Neuronal stem cell (in vitro differentiated cells): Measurements from ENCODE around the gene BABAM2.
A peak's percentile ranks its signal among the peaks of the same experiment; 100 is the strongest.

Experiments
- DNase-seq: peaks from one replicate; pipeline ENCODE4 v3.0.0-alpha.2; 2013; ENCODE audit warnings: low spot score
- H2AFZ ChIP-seq: one replicate; pipeline ENCODE4 v1.6.1; 2013; ENCODE audit warnings: mild to moderate bottlenecking, low read length, inconsistent platforms
- H2AK5ac ChIP-seq: 2 replicates; pipeline ENCODE4 v1.6.1; 2013; ENCODE audit warnings: low read depth, mild to moderate bottlenecking, inconsistent platforms, low read length, moderate library complexity, mixed read lengths
- H2BK120ac ChIP-seq: 2 replicates; pipeline ENCODE4 v1.6.1; 2013; ENCODE audit warnings: low read depth, mild to moderate bottlenecking, inconsistent platforms, low read length, moderate library complexity, mixed read lengths
- H2BK12ac ChIP-seq: one replicate; pipeline ENCODE4 v1.6.1; 2013; ENCODE audit warnings: low read length, inconsistent platforms
- H2BK15ac ChIP-seq: 2 replicates; pipeline ENCODE4 v1.6.1; 2013; ENCODE audit warnings: mild to moderate bottlenecking, low read length, inconsistent platforms, mixed read lengths
- H2BK5ac ChIP-seq: one replicate; pipeline ENCODE4 v1.6.1; 2013; ENCODE audit warnings: inconsistent platforms, mild to moderate bottlenecking, low read length, moderate library complexity
- H3K14ac ChIP-seq: one replicate; pipeline ENCODE4 v1.6.1; 2013; ENCODE audit warnings: low read length, inconsistent platforms
- H3K18ac ChIP-seq: 2 replicates; pipeline ENCODE4 v1.6.1; 2013; ENCODE audit warnings: low read length, inconsistent platforms
- H3K23ac ChIP-seq: 2 replicates; pipeline ENCODE4 v1.6.1; 2013; ENCODE audit warnings: low read depth, mild to moderate bottlenecking, mixed read lengths, low read length, inconsistent platforms; ENCODE audit not compliant: poor library complexity
- H3K27ac ChIP-seq: replicated peaks from 3 replicates; pipeline ENCODE4 v1.5.1; 2013; ENCODE audit warnings: low read length, inconsistent platforms
- H3K27me3 ChIP-seq, 3 experiments: 2 replicates each; pipeline ENCODE4 v1.6.1; 2013; ENCODE audit warnings: low read length in 3 of 3, mild to moderate bottlenecking in 2 of 3, inconsistent platforms in 1 of 3, low read depth in 1 of 3, mixed read lengths in 1 of 3, moderate library complexity in 1 of 3; ENCODE audit not compliant: control insufficient read depth in 3 of 3, insufficient read depth in 3 of 3
- H3K36me3 ChIP-seq, 2 donors: replicated peaks in 1 of 2; 2 replicates each; pipeline ENCODE4 v1.6.1; 2013; ENCODE audit warnings: low read length in 2 of 2; ENCODE audit not compliant: control insufficient read depth in 2 of 2, insufficient read depth in 2 of 2
- H3K4ac ChIP-seq: 2 replicates; pipeline ENCODE4 v1.6.1; 2013; ENCODE audit warnings: inconsistent platforms, mild to moderate bottlenecking, low read length, moderate library complexity
- H3K4me1 ChIP-seq, 2 donors: 1 replicate in 1 of 2; 2 replicates in 1 of 2; pipeline ENCODE4 v1.6.1; 2013; ENCODE audit warnings: low read length in 2 of 2, low read depth in 1 of 2; ENCODE audit not compliant: control insufficient read depth in 2 of 2, insufficient read depth in 1 of 2
- H3K4me2 ChIP-seq: one replicate; pipeline ENCODE4 v1.6.1; 2013; ENCODE audit warnings: mild to moderate bottlenecking, low read length, inconsistent platforms; ENCODE audit not compliant: insufficient read depth, poor library complexity, severe bottlenecking
- H3K4me3 ChIP-seq, 2 donors: 2 replicates each; pipeline ENCODE4 v1.5.1; 2013; ENCODE audit warnings: low read length in 2 of 2, mild to moderate bottlenecking in 2 of 2, inconsistent platforms in 1 of 2, moderate library complexity in 1 of 2
- H3K79me1 ChIP-seq: one replicate; pipeline ENCODE4 v1.6.1; 2013; ENCODE audit warnings: low read depth, mild to moderate bottlenecking, inconsistent platforms, low read length, moderate library complexity
- H3K9ac ChIP-seq: one replicate; pipeline ENCODE4 v1.6.1; 2013; ENCODE audit warnings: mild to moderate bottlenecking, low read depth, low read length, inconsistent platforms; ENCODE audit not compliant: poor library complexity
- H3K9me3 ChIP-seq, 2 donors: replicated peaks in 1 of 2; 2 replicates each; pipeline versions ENCODE3 to v1.6.1; 2013; ENCODE audit warnings: low read length in 2 of 2, mild to moderate bottlenecking in 2 of 2, inconsistent platforms in 1 of 2, low read depth in 1 of 2, mixed read lengths in 1 of 2, moderate library complexity in 1 of 2; ENCODE audit not compliant: control insufficient read depth in 2 of 2, insufficient read depth in 1 of 2
- H4K8ac ChIP-seq: one replicate; pipeline ENCODE4 v1.6.1; 2013; ENCODE audit warnings: low read depth, mild to moderate bottlenecking, inconsistent platforms, low read length, moderate library complexity
- H4K91ac ChIP-seq: one replicate; pipeline ENCODE4 v1.6.1; 2013; ENCODE audit warnings: low read length, low read depth, mild to moderate bottlenecking, inconsistent platforms; ENCODE audit not compliant: poor library complexity
- WGBS, 2 donors: extraction: QIAGEN DNeasy Blood & Tissue Kit; methylation state at CpG; one replicate each; pipeline ENCODE4 v1.1.7; 2013; ENCODE audit warnings: missing lambda C conversion rate in 2 of 2, mixed read lengths in 1 of 2; ENCODE audit not compliant: insufficient read length in 2 of 2, insufficient replicate concordance in 1 of 2; ENCODE audit errors: extremely low coverage in 2 of 2; 5-methylcytosine and 5-hydroxymethylcytosine counted together

Gene BABAM2

GRCh38 chr2:28325567-28326468, 435.3 kb downstream of the BABAM2 start:
- Histone ChIP-seq H3K9me3 (no peaks in the 10 kb centered on the region), H2BK120ac (peak overlapping the region; percentile 29), H3K9ac (peak overlapping the region; percentile 34), H3K27me3 (no peaks in the 10 kb centered on the region), H3K4me2 (no peak overlapping the region), H3K14ac (no peak overlapping the region), H3K4ac (no peak overlapping the region), H2BK15ac (peak overlapping the region; percentile 97), H3K36me3 (no peaks in the 10 kb centered on the region), H3K4me3 (no peak overlapping the region), H4K8ac (peak overlapping the region; percentile 5), H3K23ac (no peak overlapping the region), H2BK5ac (peak overlapping the region; percentile 27), H3K4me1 (peaks cover 9 to 42% of the 10 kb centered on the region in 2 donors), H3K18ac (peak overlapping the region; percentile 96), H2AFZ (no peak overlapping the region), H2AK5ac (peak overlapping the region; percentile 97), H2BK12ac (peak overlapping the region; percentile 76), H3K27ac (peak overlapping the region; percentile 13), H4K91ac (no peak overlapping the region), H3K79me1 (no peaks in the 10 kb centered on the region)
- DNase-seq: no peak
- WGBS, 2 donors: no CpG with 5 or more reads among the region's 10 CpGs

GRCh38 chr2:28326469-28326805, 435.9 kb downstream of the BABAM2 start:
- peak overlapping the region; percentile 97 for H2AK5ac ChIP-seq
- no peak overlapping the region for H2BK5ac ChIP-seq
- H3K79me1 ChIP-seq: no peaks in the 10 kb centered on the region
- no peaks in the 10 kb centered on the region for H3K9me3 ChIP-seq
- peak overlapping the region; percentile 97 for H2BK15ac ChIP-seq
- H2BK12ac ChIP-seq: peak overlapping the region; percentile 24
- no peaks in the 10 kb centered on the region for H3K36me3 ChIP-seq
- H3K14ac ChIP-seq: no peak overlapping the region
- H2BK120ac ChIP-seq: peak overlapping the region; percentile 14
- H3K23ac ChIP-seq: no peak overlapping the region
- H3K4me2 ChIP-seq: no peak overlapping the region
- no peak for DNase-seq
- H3K27me3 ChIP-seq: no peaks in the 10 kb centered on the region
- H3K4ac ChIP-seq: no peak overlapping the region
- peak overlapping the region; percentile 52 for H4K8ac ChIP-seq
- peaks cover 6 to 37% of the 10 kb centered on the region in 2 donors for H3K4me1 ChIP-seq
- WGBS, 2 donors: no CpG with 5 or more reads among the region's 4 CpGs
- peak overlapping the region; percentile 96 for H3K18ac ChIP-seq
- H4K91ac ChIP-seq: no peak overlapping the region
- no peak overlapping the region for H3K9ac ChIP-seq
- no peak overlapping the region for H3K4me3 ChIP-seq
- H2AFZ ChIP-seq: no peak overlapping the region
- no peak overlapping the region for H3K27ac ChIP-seq

GRCh38 chr2:28326881-28327505, 436.5 kb downstream of the BABAM2 start:
- Histone ChIP-seq H3K4me3 (no peak overlapping the region), H4K8ac (no peak overlapping the region), H3K4ac (no peak overlapping the region), H3K27me3 (no peaks in the 10 kb centered on the region), H3K4me2 (no peak overlapping the region), H2BK15ac (no peak overlapping the region), H2BK12ac (no peak overlapping the region), H2AFZ (no peak overlapping the region), H3K36me3 (no peaks in the 10 kb centered on the region), H3K4me1 (peaks cover 1 to 35% of the 10 kb centered on the region in 2 donors), H3K23ac (peak overlapping the region; percentile 22), H2AK5ac (peak overlapping the region; percentile 97), H3K14ac (no peak overlapping the region), H3K9ac (no peak overlapping the region), H3K18ac (peak overlapping the region; percentile 96), H2BK5ac (no peak overlapping the region), H4K91ac (no peak overlapping the region), H3K9me3 (no peaks in the 10 kb centered on the region), H2BK120ac (no peak overlapping the region), H3K27ac (no peak overlapping the region), H3K79me1 (no peaks in the 10 kb centered on the region)
- no CpG with 5 or more reads among the region's 6 CpGs for WGBS, 2 donors
- DNase-seq: no peak

GRCh38 chr2:28327581-28327955, 437.0 kb downstream of the BABAM2 start:
- H3K4me1 ChIP-seq: peaks cover 0 to 30% of the 10 kb centered on the region in 2 donors
- no CpG with 5 or more reads among the region's 7 CpGs for WGBS, 2 donors
- no peak overlapping the region for H3K9ac ChIP-seq
- no peaks in the 10 kb centered on the region for H3K9me3 ChIP-seq
- H3K27me3 ChIP-seq: no peaks in the 10 kb centered on the region
- DNase-seq: no peak
- no peak overlapping the region for H3K14ac ChIP-seq
- no peak overlapping the region for H3K4me3 ChIP-seq
- H3K79me1 ChIP-seq: no peaks in the 10 kb centered on the region
- H3K23ac ChIP-seq: no peak overlapping the region
- H2BK12ac ChIP-seq: no peak overlapping the region
- H2AK5ac ChIP-seq: no peak overlapping the region
- H2BK15ac ChIP-seq: no peak overlapping the region
- no peak overlapping the region for H3K27ac ChIP-seq
- no peak overlapping the region for H2BK120ac ChIP-seq
- H4K91ac ChIP-seq: no peak overlapping the region
- no peak overlapping the region for H3K18ac ChIP-seq
- no peak overlapping the region for H3K4me2 ChIP-seq
- H2BK5ac ChIP-seq: no peak overlapping the region
- no peak overlapping the region for H2AFZ ChIP-seq
- H3K4ac ChIP-seq: no peak overlapping the region
- H3K36me3 ChIP-seq: no peaks in the 10 kb centered on the region
- H4K8ac ChIP-seq: no peak overlapping the region
